CD4-positive, CD25-positive, alpha-beta regulatory T cell (primary cell): ENCODE results near the gene DGKA. TPM values are rescaled to one million over a fixed set of nuclear protein-coding genes. Genes with fewer than 3 reads are reported as not detected.
"Not testable (repeated sequence)": the region's sequence is repeated elsewhere in the genome, so short reads cannot be mapped to it uniquely, and the experiment has no call there.

Experiments
- ATAC-seq, 2 donors: fragments of 150-1000 bp; cut with Tn5 transposase; one replicate each; pipeline ENCODE4 v1.10.0; 2021; ENCODE audit warnings: low read depth in 2 of 2, moderate number of reproducible peaks in 2 of 2, moderate library complexity in 1 of 2
- DNase-seq, 3 donors: peaks; one replicate each; pipeline versions ENCODE4 v3.0.0 to v3.0.0-alpha.2; 2012 to 2022; ENCODE audit warnings: mixed read lengths in 1 of 3
- H3K27ac ChIP-seq: one replicate; pipeline ENCODE4 v1.7.0; 2013; ENCODE audit warnings: mild to moderate bottlenecking, low read length; ENCODE audit not compliant: insufficient read depth, poor library complexity, severe bottlenecking
- H3K27me3 ChIP-seq: one replicate; pipeline ENCODE4 v1.7.0; 2013; ENCODE audit warnings: low read length; ENCODE audit not compliant: control insufficient read depth, insufficient read depth
- H3K36me3 ChIP-seq: one replicate; pipeline ENCODE4 v1.7.0; 2013; ENCODE audit warnings: mild to moderate bottlenecking, low read length, moderate library complexity; ENCODE audit not compliant: control insufficient read depth, insufficient read depth
- H3K4me1 ChIP-seq: 2 replicates; pipeline ENCODE4 v1.7.0; 2013; ENCODE audit warnings: mild to moderate bottlenecking, low read length; ENCODE audit not compliant: insufficient read depth, control insufficient read depth, poor library complexity, severe bottlenecking
- H3K4me3 ChIP-seq: one replicate; pipeline ENCODE4 v1.7.0; 2013; ENCODE audit warnings: low read depth, mild to moderate bottlenecking, low read length, moderate library complexity
- H3K9me3 ChIP-seq, 2 experiments: 1 replicate in 1 of 2; 2 replicates in 1 of 2; pipeline ENCODE4 v1.7.0; 2013; ENCODE audit warnings: low read length in 2 of 2, mild to moderate bottlenecking in 1 of 2, moderate library complexity in 1 of 2; ENCODE audit not compliant: control insufficient read depth in 2 of 2
- H3K27ac Mint-ChIP-seq, 3 donors: one replicate each; pipeline ENCODE4 v1.8.0; 2020 to 2022; ENCODE audit warnings: mild to moderate bottlenecking in 3 of 3, mixed read lengths in 3 of 3, moderate library complexity in 2 of 3
- H3K27me3 Mint-ChIP-seq: one replicate; pipeline ENCODE4 v1.8.0; 2022; ENCODE audit warnings: mild to moderate bottlenecking, mixed read lengths
- H3K36me3 Mint-ChIP-seq: one replicate; pipeline ENCODE4 v1.8.0; 2020; ENCODE audit warnings: mixed read lengths
- H3K4me1 Mint-ChIP-seq, 4 donors: one replicate each; pipeline ENCODE4 v1.8.0; 2020 to 2022; ENCODE audit warnings: mixed read lengths in 4 of 4, mild to moderate bottlenecking in 1 of 4
- H3K4me3 Mint-ChIP-seq, 4 donors: one replicate each; pipeline ENCODE4 v1.8.0; 2020 to 2022; ENCODE audit warnings: mild to moderate bottlenecking in 4 of 4, mixed read lengths in 4 of 4, moderate library complexity in 3 of 4
- H3K9me3 Mint-ChIP-seq, 7 donors: one replicate each; pipeline ENCODE4 v1.8.0; 2020 to 2022; ENCODE audit warnings: mixed read lengths in 7 of 7, mild to moderate bottlenecking in 3 of 7, moderate library complexity in 2 of 7
- polyA plus RNA-seq, 4 donors: library from polyadenylated mRNA; unstranded; fragments of 300-500 nt; fragmentation: Illumina TruSeq; gene quantifications; one replicate each; pipeline ENCODE4 v1.2.3, GENCODE V29; 2021
- total RNA-seq: library from RNA; stranded (reverse); gene quantifications from one replicate; pipeline ENCODE4 v1.2.3, GENCODE V29; 2022

DGKA gene
- total and polyA plus RNA-seq, 5 donors from 2014 or later, result 225 to 1,086 (median 270) TPM

GRCh38 chr12:56003376-56003775, 72.4 kb downstream of the DGKA start:
- not testable (repeated sequence) for H3K27me3 ChIP-seq, H3K9me3 ChIP-seq, H3K4me3 Mint-ChIP-seq, H3K9me3 Mint-ChIP-seq, H3K4me1 ChIP-seq, DNase-seq, H3K27ac ChIP-seq, H3K4me3 ChIP-seq, H3K36me3 ChIP-seq, H3K36me3 Mint-ChIP-seq, H3K27me3 Mint-ChIP-seq, ATAC-seq
- H3K4me1 Mint-ChIP-seq, result peaks cover 0 to 40% (median 29%) of the 10 kb centered on the region in 4 donors
- peak overlapping the region in 2 of 3 donors; percentile 7 to 36 for H3K27ac Mint-ChIP-seq

Other genes with a start within 250 kb of the DGKA start
- gene ITGA7, start 223.3 kb upstream of the DGKA start, total RNA-seq, result 0.76 TPM
- gene ITGA7, start 223.3 kb upstream of the DGKA start, polyA plus RNA-seq, result under 1 TPM in 1 of 4 donors, not detected in 3; 0.29 TPM
- gene BLOC1S1, start 215.1 kb upstream of the DGKA start, total RNA-seq, result 60.1 TPM
- gene BLOC1S1, start 215.1 kb upstream of the DGKA start, polyA plus RNA-seq, result 100 to 1,000 TPM in 3 of 4 donors, 10 to 100 TPM in 1; 83.6 to 128 (median 112) TPM
- gene RDH5, start 210.8 kb upstream of the DGKA start, total RNA-seq, result 10.1 TPM
- gene RDH5, start 210.8 kb upstream of the DGKA start, polyA plus RNA-seq, result 1 to 10 TPM in 3 of 4 donors, under 1 TPM in 1; 0.94 to 1.6 (median 1.4) TPM
- 46.4 TPM for gene CD63, start 202.2 kb upstream of the DGKA start, total RNA-seq
- gene CD63, start 202.2 kb upstream of the DGKA start, polyA plus RNA-seq, result 100 to 1,000 TPM; 145 to 205 (median 180) TPM
- 7.4 TPM for gene GDF11, start 188.0 kb upstream of the DGKA start, total RNA-seq
- 1 to 10 TPM in 1 of 4 donors, under 1 TPM in 3; 0.56 to 1.2 (median 0.66) TPM for gene GDF11, start 188.0 kb upstream of the DGKA start, polyA plus RNA-seq
- 49.3 TPM for gene SARNP, start 113.4 kb upstream of the DGKA start, total RNA-seq
- gene SARNP, start 113.4 kb upstream of the DGKA start, polyA plus RNA-seq, result 100 to 1,000 TPM; 109 to 159 (median 134) TPM
- gene ORMDL2, start 113.1 kb upstream of the DGKA start, total RNA-seq, result 17.8 TPM
- 100 to 1,000 TPM; 132 to 199 (median 140) TPM for gene ORMDL2, start 113.1 kb upstream of the DGKA start, polyA plus RNA-seq
- 19.7 TPM for gene DNAJC14, start 101.6 kb upstream of the DGKA start, total RNA-seq
- 10 to 100 TPM; 38.3 to 43.0 (median 42.3) TPM for gene DNAJC14, start 101.6 kb upstream of the DGKA start, polyA plus RNA-seq
- gene MMP19, start 88.2 kb upstream of the DGKA start, total RNA-seq, result not detected
- gene MMP19, start 88.2 kb upstream of the DGKA start, polyA plus RNA-seq, result not detected
- 34.0 TPM for gene PYM1, start 3.3 kb upstream of the DGKA start, total RNA-seq
- 100 to 1,000 TPM in 3 of 4 donors, 10 to 100 TPM in 1; 99.3 to 123 (median 114) TPM for gene PYM1, start 3.3 kb upstream of the DGKA start, polyA plus RNA-seq
- 0.69 TPM for gene PMEL, start 34.9 kb downstream of the DGKA start, total RNA-seq
- under 1 TPM in 3 of 4 donors, not detected in 1; 0.52 to 0.86 (median 0.57) TPM for gene PMEL, start 34.9 kb downstream of the DGKA start, polyA plus RNA-seq
- gene CDK2, start 35.7 kb downstream of the DGKA start, total RNA-seq, result 28.0 TPM
- 10 to 100 TPM in 2 of 4 donors, 1 to 10 TPM in 2; 8.4 to 12.6 (median 10.0) TPM for gene CDK2, start 35.7 kb downstream of the DGKA start, polyA plus RNA-seq
- 60.8 TPM for gene RAB5B, start 42.9 kb downstream of the DGKA start, total RNA-seq
- 10 to 100 TPM; 66.8 to 73.4 (median 68.3) TPM for gene RAB5B, start 42.9 kb downstream of the DGKA start, polyA plus RNA-seq
- gene SUOX, start 66.1 kb downstream of the DGKA start, total RNA-seq, result 6.9 TPM
- gene SUOX, start 66.1 kb downstream of the DGKA start, polyA plus RNA-seq, result 10 to 100 TPM in 1 of 4 donors, 1 to 10 TPM in 3; 2.2 to 10.3 (median 5.9) TPM
- gene IKZF4, start 89.9 kb downstream of the DGKA start, total RNA-seq, result 22.3 TPM
- 1 to 10 TPM; 5.8 to 8.1 (median 6.4) TPM for gene IKZF4, start 89.9 kb downstream of the DGKA start, polyA plus RNA-seq
- 26.3 TPM for gene RPS26, start 110.8 kb downstream of the DGKA start, total RNA-seq
- 1,000 to 10,000 TPM in 1 of 4 donors, 100 to 1,000 TPM in 3; 288 to 1,151 (median 836) TPM for gene RPS26, start 110.8 kb downstream of the DGKA start, polyA plus RNA-seq
- gene ERBB3, start 149.0 kb downstream of the DGKA start, total RNA-seq, result 0.69 TPM
- under 1 TPM; 0.14 to 1.00 (median 0.56) TPM for gene ERBB3, start 149.0 kb downstream of the DGKA start, polyA plus RNA-seq
- 63.8 TPM for gene PA2G4, start 173.4 kb downstream of the DGKA start, total RNA-seq
- gene PA2G4, start 173.4 kb downstream of the DGKA start, polyA plus RNA-seq, result 100 to 1,000 TPM; 193 to 203 (median 196) TPM
- gene RPL41, start 185.5 kb downstream of the DGKA start, total RNA-seq, result 4,134 TPM
- gene RPL41, start 185.5 kb downstream of the DGKA start, polyA plus RNA-seq, result 1,000 to 10,000 TPM; 7,544 to 9,760 (median 8,849) TPM
- 11.0 TPM for gene ZC3H10, start 187.1 kb downstream of the DGKA start, total RNA-seq
- 1 to 10 TPM; 1.7 to 3.7 (median 2.9) TPM for gene ZC3H10, start 187.1 kb downstream of the DGKA start, polyA plus RNA-seq
- 190 TPM for gene ESYT1, start 197.1 kb downstream of the DGKA start, total RNA-seq
- 100 to 1,000 TPM; 249 to 395 (median 333) TPM for gene ESYT1, start 197.1 kb downstream of the DGKA start, polyA plus RNA-seq
- 8.8 TPM for gene MYL6B, start 221.4 kb downstream of the DGKA start, total RNA-seq
- gene MYL6B, start 221.4 kb downstream of the DGKA start, polyA plus RNA-seq, result 10 to 100 TPM in 3 of 4 donors, 1 to 10 TPM in 1; 9.9 to 18.4 (median 11.3) TPM
- 933 TPM for gene MYL6, start 227.2 kb downstream of the DGKA start, total RNA-seq
- 1,000 to 10,000 TPM; 2,559 to 3,471 (median 2,992) TPM for gene MYL6, start 227.2 kb downstream of the DGKA start, polyA plus RNA-seq